Measurements from ENCODE around the gene MAS1L. TPM values are rescaled to one million over a fixed set of nuclear protein-coding genes. Genes with fewer than 3 reads are reported as not detected.

MAS1L gene
- total and polyA plus RNA-seq, 4 donors: not detected

DNA sequence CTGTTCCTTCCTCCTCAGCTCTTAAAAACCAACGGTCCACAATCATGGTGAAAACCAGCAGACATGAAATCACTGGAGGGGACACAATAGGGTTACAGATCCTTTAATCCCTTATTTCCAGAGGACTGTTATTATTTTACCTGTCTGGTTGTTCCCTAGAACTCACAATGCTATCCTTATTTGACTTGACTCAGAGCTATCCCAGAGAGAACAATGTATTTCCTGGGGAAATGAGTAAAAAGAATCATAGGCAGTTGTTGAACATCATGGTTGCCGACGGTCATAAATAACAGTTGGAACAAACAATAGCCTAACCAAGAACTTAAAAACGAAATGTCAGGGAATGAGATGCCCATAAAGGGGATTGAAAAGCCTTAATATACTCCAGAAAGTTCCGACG is 21.5 kb downstream of the MAS1L start:
- Histone ChIP-seq H3K4me1 (ENCODE audit: control insufficient read depth in 4 of 4, insufficient read depth in 4 of 4, low read length in 3 of 4) (peaks cover 0 to 2% (median 0%) of the 10 kb centered on the region in 4 donors), H3K4me3 (ENCODE audit: low read depth in 1 of 3, low read length in 3 of 3) (no peak overlapping the region), H3K27ac (ENCODE audit: low read depth in 1 of 2, low read length in 2 of 2) (no peak overlapping the region), H3K9me3 (ENCODE audit: control insufficient read depth in 4 of 4, low read length in 3 of 4) (no peaks in the 10 kb centered on the region), H3K27me3 (ENCODE audit: control insufficient read depth in 4 of 4, insufficient read depth in 4 of 4, low read length in 3 of 4) (peaks cover 0 to 3% (median 0%) of the 10 kb centered on the region in 4 donors), H3K9ac (ENCODE audit: low read depth in 1 of 2, low read length in 2 of 2) (no peak overlapping the region), H3K36me3 (ENCODE audit: control insufficient read depth in 4 of 4, insufficient read depth in 3 of 4, low read depth in 1 of 4, low read length in 3 of 4) (no peaks in the 10 kb centered on the region)
- DNase-seq (ENCODE audit: low spot score): no peak
- WGBS: 49% methylated on average over 6 of the region's 6 CpGs
- TF ChIP-seq, protein P1, sequence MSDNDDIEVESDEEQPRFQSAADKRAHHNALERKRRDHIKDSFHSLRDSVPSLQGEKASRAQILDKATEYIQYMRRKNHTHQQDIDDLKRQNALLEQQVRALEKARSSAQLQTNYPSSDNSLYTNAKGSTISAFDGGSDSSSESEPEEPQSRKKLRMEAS (IDR thresholded peaks at IDR 0.05): no peak
- TF ChIP-seq JUND (IDR thresholded peaks at IDR 0.05) (no peak), FOXA1 (IDR thresholded peaks at IDR 0.05) (no peak), EGR1 (IDR thresholded peaks at IDR 0.05; ENCODE audit: low read depth in 2 of 2) (no peak), GABPA (IDR thresholded peaks at IDR 0.05 in 1 of 2, conservative IDR thresholded peaks at IDR 0.05 in 1 of 2) (no peak), FOXA2 (IDR thresholded peaks at IDR 0.05) (no peak), HNF4G (IDR thresholded peaks at IDR 0.05) (no peak), HNF4A (conservative IDR thresholded peaks at IDR 0.05) (no peak), YY1 (IDR thresholded peaks at IDR 0.05) (no peak), RXRA (IDR thresholded peaks at IDR 0.05) (no peak)
- TF ChIP-seq, protein P2, sequence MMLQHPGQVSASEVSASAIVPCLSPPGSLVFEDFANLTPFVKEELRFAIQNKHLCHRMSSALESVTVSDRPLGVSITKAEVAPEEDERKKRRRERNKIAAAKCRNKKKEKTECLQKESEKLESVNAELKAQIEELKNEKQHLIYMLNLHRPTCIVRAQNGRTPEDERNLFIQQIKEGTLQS (IDR thresholded peaks at IDR 0.05): no peak
- TF ChIP-seq, protein P3, sequence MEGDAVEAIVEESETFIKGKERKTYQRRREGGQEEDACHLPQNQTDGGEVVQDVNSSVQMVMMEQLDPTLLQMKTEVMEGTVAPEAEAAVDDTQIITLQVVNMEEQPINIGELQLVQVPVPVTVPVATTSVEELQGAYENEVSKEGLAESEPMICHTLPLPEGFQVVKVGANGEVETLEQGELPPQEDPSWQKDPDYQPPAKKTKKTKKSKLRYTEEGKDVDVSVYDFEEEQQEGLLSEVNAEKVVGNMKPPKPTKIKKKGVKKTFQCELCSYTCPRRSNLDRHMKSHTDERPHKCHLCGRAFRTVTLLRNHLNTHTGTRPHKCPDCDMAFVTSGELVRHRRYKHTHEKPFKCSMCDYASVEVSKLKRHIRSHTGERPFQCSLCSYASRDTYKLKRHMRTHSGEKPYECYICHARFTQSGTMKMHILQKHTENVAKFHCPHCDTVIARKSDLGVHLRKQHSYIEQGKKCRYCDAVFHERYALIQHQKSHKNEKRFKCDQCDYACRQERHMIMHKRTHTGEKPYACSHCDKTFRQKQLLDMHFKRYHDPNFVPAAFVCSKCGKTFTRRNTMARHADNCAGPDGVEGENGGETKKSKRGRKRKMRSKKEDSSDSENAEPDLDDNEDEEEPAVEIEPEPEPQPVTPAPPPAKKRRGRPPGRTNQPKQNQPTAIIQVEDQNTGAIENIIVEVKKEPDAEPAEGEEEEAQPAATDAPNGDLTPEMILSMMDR (IDR thresholded peaks at IDR 0.05; ENCODE audit: low read depth, low read length, missing input control): no peak
- TF ChIP-seq, protein P4, sequence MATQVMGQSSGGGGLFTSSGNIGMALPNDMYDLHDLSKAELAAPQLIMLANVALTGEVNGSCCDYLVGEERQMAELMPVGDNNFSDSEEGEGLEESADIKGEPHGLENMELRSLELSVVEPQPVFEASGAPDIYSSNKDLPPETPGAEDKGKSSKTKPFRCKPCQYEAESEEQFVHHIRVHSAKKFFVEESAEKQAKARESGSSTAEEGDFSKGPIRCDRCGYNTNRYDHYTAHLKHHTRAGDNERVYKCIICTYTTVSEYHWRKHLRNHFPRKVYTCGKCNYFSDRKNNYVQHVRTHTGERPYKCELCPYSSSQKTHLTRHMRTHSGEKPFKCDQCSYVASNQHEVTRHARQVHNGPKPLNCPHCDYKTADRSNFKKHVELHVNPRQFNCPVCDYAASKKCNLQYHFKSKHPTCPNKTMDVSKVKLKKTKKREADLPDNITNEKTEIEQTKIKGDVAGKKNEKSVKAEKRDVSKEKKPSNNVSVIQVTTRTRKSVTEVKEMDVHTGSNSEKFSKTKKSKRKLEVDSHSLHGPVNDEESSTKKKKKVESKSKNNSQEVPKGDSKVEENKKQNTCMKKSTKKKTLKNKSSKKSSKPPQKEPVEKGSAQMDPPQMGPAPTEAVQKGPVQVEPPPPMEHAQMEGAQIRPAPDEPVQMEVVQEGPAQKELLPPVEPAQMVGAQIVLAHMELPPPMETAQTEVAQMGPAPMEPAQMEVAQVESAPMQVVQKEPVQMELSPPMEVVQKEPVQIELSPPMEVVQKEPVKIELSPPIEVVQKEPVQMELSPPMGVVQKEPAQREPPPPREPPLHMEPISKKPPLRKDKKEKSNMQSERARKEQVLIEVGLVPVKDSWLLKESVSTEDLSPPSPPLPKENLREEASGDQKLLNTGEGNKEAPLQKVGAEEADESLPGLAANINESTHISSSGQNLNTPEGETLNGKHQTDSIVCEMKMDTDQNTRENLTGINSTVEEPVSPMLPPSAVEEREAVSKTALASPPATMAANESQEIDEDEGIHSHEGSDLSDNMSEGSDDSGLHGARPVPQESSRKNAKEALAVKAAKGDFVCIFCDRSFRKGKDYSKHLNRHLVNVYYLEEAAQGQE (IDR thresholded peaks at IDR 0.05): no peak
- TF ChIP-seq, protein P5, sequence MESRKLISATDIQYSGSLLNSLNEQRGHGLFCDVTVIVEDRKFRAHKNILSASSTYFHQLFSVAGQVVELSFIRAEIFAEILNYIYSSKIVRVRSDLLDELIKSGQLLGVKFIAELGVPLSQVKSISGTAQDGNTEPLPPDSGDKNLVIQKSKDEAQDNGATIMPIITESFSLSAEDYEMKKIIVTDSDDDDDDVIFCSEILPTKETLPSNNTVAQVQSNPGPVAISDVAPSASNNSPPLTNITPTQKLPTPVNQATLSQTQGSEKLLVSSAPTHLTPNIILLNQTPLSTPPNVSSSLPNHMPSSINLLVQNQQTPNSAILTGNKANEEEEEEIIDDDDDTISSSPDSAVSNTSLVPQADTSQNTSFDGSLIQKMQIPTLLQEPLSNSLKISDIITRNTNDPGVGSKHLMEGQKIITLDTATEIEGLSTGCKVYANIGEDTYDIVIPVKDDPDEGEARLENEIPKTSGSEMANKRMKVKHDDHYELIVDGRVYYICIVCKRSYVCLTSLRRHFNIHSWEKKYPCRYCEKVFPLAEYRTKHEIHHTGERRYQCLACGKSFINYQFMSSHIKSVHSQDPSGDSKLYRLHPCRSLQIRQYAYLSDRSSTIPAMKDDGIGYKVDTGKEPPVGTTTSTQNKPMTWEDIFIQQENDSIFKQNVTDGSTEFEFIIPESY (IDR thresholded peaks at IDR 0.05): no peak

DNA sequence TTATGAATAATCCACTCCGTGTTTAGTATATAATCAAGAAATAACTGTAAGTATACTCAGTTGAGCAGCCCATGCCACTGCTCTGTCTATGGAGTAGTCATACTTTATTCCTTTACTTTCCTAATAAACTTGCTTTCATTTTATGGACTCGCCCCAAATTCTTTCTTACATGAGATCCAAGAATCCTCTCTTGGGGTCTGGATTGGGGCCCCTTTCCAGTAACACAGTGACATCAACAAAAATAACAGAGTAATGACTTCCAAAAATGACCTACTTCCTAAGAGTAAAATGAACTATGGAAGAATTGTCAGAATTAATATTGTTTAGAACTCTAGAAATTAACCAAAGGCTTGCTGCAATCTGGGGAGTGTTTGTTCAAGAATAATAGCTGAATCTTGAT is 22.0 kb downstream of the MAS1L start:
- 92% methylated on average over 2 of the region's 2 CpGs for WGBS
- TF ChIP-seq HNF4A (conservative IDR thresholded peaks at IDR 0.05) (no peak), TAF1 (conservative IDR thresholded peaks at IDR 0.05) (no peak), RXRA (IDR thresholded peaks at IDR 0.05) (no peak), EGR1 (IDR thresholded peaks at IDR 0.05; ENCODE audit: low read depth in 2 of 2) (no peak), RAD21 (IDR thresholded peaks at IDR 0.05) (no peak), YY1 (IDR thresholded peaks at IDR 0.05) (no peak), FOXA2 (IDR thresholded peaks at IDR 0.05) (no peak)
- TF ChIP-seq, protein P5 (IDR thresholded peaks at IDR 0.05): no peak

More for the DNA sequence above, 22.0 kb downstream of the MAS1L start:
- no peaks in the 10 kb centered on the region for H3K36me3 ChIP-seq (ENCODE audit: control insufficient read depth in 4 of 4, insufficient read depth in 3 of 4, low read depth in 1 of 4, low read length in 3 of 4)
- no peak for DNase-seq (ENCODE audit: low spot score)
- peaks cover 0 to 3% (median 0%) of the 10 kb centered on the region in 4 donors for H3K27me3 ChIP-seq (ENCODE audit: control insufficient read depth in 4 of 4, insufficient read depth in 4 of 4, low read length in 3 of 4)
- H3K9ac ChIP-seq (ENCODE audit: low read depth in 1 of 2, low read length in 2 of 2): no peak overlapping the region
- H3K4me1 ChIP-seq (ENCODE audit: control insufficient read depth in 4 of 4, insufficient read depth in 4 of 4, low read length in 3 of 4): peaks cover 0 to 2% (median 0%) of the 10 kb centered on the region in 4 donors
- H3K9me3 ChIP-seq (ENCODE audit: control insufficient read depth in 4 of 4, low read length in 3 of 4): no peaks in the 10 kb centered on the region
- no peak overlapping the region for H3K4me3 ChIP-seq (ENCODE audit: low read depth in 1 of 3, low read length in 3 of 3)
- H3K27ac ChIP-seq (ENCODE audit: low read depth in 1 of 2, low read length in 2 of 2): no peak overlapping the region

Measured in liver (tissue), 9 donors.